Fibroblast of lung (primary cell): ENCODE measurements around the gene MICB. TPM values are rescaled to one million over a fixed set of nuclear protein-coding genes. Genes with fewer than 3 reads are reported as not detected.

Experiments
- DNase-seq, 2 donors: peaks; one replicate each; pipeline versions ENCODE4 v3.0.0 to v3.0.0-alpha.2; 2010; ENCODE audit warnings: low read depth in 2 of 2
- H2AFZ ChIP-seq: 2 replicates; pipeline ENCODE4 v1.5.1; 2012; ENCODE audit warnings: low read length, control low read depth, inconsistent platforms
- H3K27ac ChIP-seq: 2 replicates; pipeline ENCODE4 v1.5.1; 2011; ENCODE audit warnings: low read length, control low read depth; ENCODE audit not compliant: insufficient read depth
- H3K27me3 ChIP-seq: 2 replicates; pipeline ENCODE4 v1.5.1; 2011; ENCODE audit warnings: mild to moderate bottlenecking, low read length; ENCODE audit not compliant: control insufficient read depth, insufficient read depth
- H3K36me3 ChIP-seq: 2 replicates; pipeline ENCODE4 v1.5.1; 2011; ENCODE audit warnings: low read length; ENCODE audit not compliant: control insufficient read depth, insufficient read depth
- H3K4me1 ChIP-seq: 2 replicates; pipeline ENCODE4 v1.5.1; 2011; ENCODE audit warnings: low read length; ENCODE audit not compliant: control insufficient read depth, insufficient read depth; ENCODE audit errors: extremely low read depth
- H3K4me2 ChIP-seq: 2 replicates; pipeline ENCODE4 v1.5.1; 2011; ENCODE audit warnings: low read length, control low read depth; ENCODE audit not compliant: insufficient read depth; ENCODE audit errors: extremely low read depth
- H3K4me3 ChIP-seq, 4 experiments: fragments of 200-600 bp in 1 of 4; sonication (generic) in 1 of 4; replicated peaks in 1 of 4; 2 replicates each; pipeline ENCODE4 v1.5.1; 2011 to 2016; ENCODE audit warnings: low read length in 4 of 4, low read depth in 3 of 4, mild to moderate bottlenecking in 3 of 4, control low read depth in 2 of 4, inconsistent platforms in 1 of 4, mixed read lengths in 1 of 4; ENCODE audit not compliant: insufficient read depth in 1 of 4; ENCODE audit errors: control extremely low read depth in 1 of 4
- H3K79me2 ChIP-seq: 2 replicates; pipeline ENCODE4 v1.5.1; 2012; ENCODE audit warnings: mild to moderate bottlenecking, low read length, inconsistent platforms; ENCODE audit not compliant: control insufficient read depth, insufficient read depth
- H3K9ac ChIP-seq: 2 replicates; pipeline ENCODE4 v1.5.1; 2011; ENCODE audit warnings: mild to moderate bottlenecking, low read length, control low read depth; ENCODE audit not compliant: insufficient read depth
- H3K9me3 ChIP-seq: 2 replicates; pipeline ENCODE4 v1.5.1; 2012; ENCODE audit warnings: low read depth, low read length; ENCODE audit not compliant: control insufficient read depth, insufficient read depth
- H4K20me1 ChIP-seq: 2 replicates; pipeline ENCODE4 v1.5.1; 2011; ENCODE audit warnings: low read length; ENCODE audit not compliant: control insufficient read depth, insufficient read depth; ENCODE audit errors: extremely low read depth
- CTCF ChIP-seq, 2 donors: IDR thresholded peaks in 1 of 2; conservative IDR thresholded peaks in 1 of 2; 1 replicate in 1 of 2; 2 replicates in 1 of 2; pipeline ENCODE4 v1.5.1; 2011 to 2012; ENCODE audit warnings: low read length in 2 of 2, control low read depth in 1 of 2, inconsistent platforms in 1 of 2, low read depth in 1 of 2, mild to moderate bottlenecking in 1 of 2
- EZH2 ChIP-seq: IDR thresholded peaks from 2 replicates; pipeline ENCODE4 v1.5.1; 2012; ENCODE audit warnings: low read length, control low read depth, mild to moderate bottlenecking; ENCODE audit errors: missing control alignments
- polyA plus RNA-seq, 2 donors: library from polyadenylated mRNA; depleted of rRNA in 1 of 2; stranded (reverse) in 1 of 2; unstranded in 1 of 2; fragments of >200 nt; gene quantifications; 2 replicates each; pipeline ENCODE4 v1.2.1, GENCODE V29; 2011 to 2012; ENCODE audit warnings: missing spikeins in 1 of 2
- total RNA-seq: library from RNA; depleted of rRNA; stranded (reverse); fragments of >200 nt; gene quantifications from 2 replicates; pipeline ENCODE4 v1.2.1, GENCODE V29; 2014

The MICB gene
- total and polyA plus RNA-seq, 2 donors (not counting 1 experiment from before 2014, with no cell fraction given): 17.2 to 18.6 TPM

GRCh38 chr6:31535538-31536324 lies 37.8 kb downstream of the MICB start:
- peaks cover 58% of the 10 kb centered on the region for H3K79me2 ChIP-seq
- no peak overlapping the region for H3K4me3 ChIP-seq
- H3K27ac ChIP-seq: no peak overlapping the region
- peaks cover 42% of the 10 kb centered on the region for H3K36me3 ChIP-seq
- no peak for DNase-seq
- peaks cover 7% of the 10 kb centered on the region for H3K4me1 ChIP-seq
- peaks cover 1% of the 10 kb centered on the region for H4K20me1 ChIP-seq
- no peak overlapping the region for H3K9ac ChIP-seq
- no peak overlapping the region for H3K4me2 ChIP-seq
- TF ChIP-seq CTCF (conservative IDR thresholded peaks at IDR 0.05 in 1 of 2, IDR thresholded peaks at IDR 0.05 in 1 of 2; ENCODE audit: low read depth in 1 of 2, low read length in 2 of 2) (no peak), EZH2 (no peak)
- H3K27me3 ChIP-seq: no peaks in the 10 kb centered on the region
- no peak overlapping the region for H2AFZ ChIP-seq
- H3K9me3 ChIP-seq: no peaks in the 10 kb centered on the region

GRCh38 chr6:31538805-31539400 lies 41.0 kb downstream of the MICB start:
- Histone ChIP-seq H3K4me1 (peaks cover 7% of the 10 kb centered on the region), H3K4me2 (peak overlapping the region; percentile 76), H3K27me3 (no peaks in the 10 kb centered on the region), H3K79me2 (peaks cover 67% of the 10 kb centered on the region), H3K27ac (no peak overlapping the region), H3K36me3 (peaks cover 27% of the 10 kb centered on the region), H2AFZ (no peak overlapping the region), H3K9me3 (no peaks in the 10 kb centered on the region), H3K9ac (peak overlapping the region; percentile 1), H4K20me1 (peaks cover 1% of the 10 kb centered on the region), H3K4me3 (peak overlapping the region; percentile 74 to 96 (median 88))
- TF ChIP-seq CTCF (conservative IDR thresholded peaks at IDR 0.05 in 1 of 2, IDR thresholded peaks at IDR 0.05 in 1 of 2; ENCODE audit: low read depth in 1 of 2, low read length in 2 of 2): no peak
- no peak for TF ChIP-seq EZH2
- DNase-seq: no peak

GRCh38 chr6:31540640-31541039 lies 42.7 kb downstream of the MICB start:
- H3K36me3 ChIP-seq: peaks cover 17% of the 10 kb centered on the region
- peaks cover 7% of the 10 kb centered on the region for H3K4me1 ChIP-seq
- H3K9ac ChIP-seq: peak overlapping the region; percentile 82
- peaks cover 60% of the 10 kb centered on the region for H3K79me2 ChIP-seq
- H4K20me1 ChIP-seq: peaks cover 1% of the 10 kb centered on the region
- no peak for DNase-seq
- H3K9me3 ChIP-seq: no peaks in the 10 kb centered on the region
- no peaks in the 10 kb centered on the region for H3K27me3 ChIP-seq
- TF ChIP-seq CTCF (conservative IDR thresholded peaks at IDR 0.05 in 1 of 2, IDR thresholded peaks at IDR 0.05 in 1 of 2; ENCODE audit: low read depth in 1 of 2, low read length in 2 of 2): no peak
- TF ChIP-seq EZH2: no peak
- H3K4me2 ChIP-seq: peak overlapping the region; percentile 97
- H2AFZ ChIP-seq: no peak overlapping the region
- peak overlapping the region; percentile 96 for H3K27ac ChIP-seq
- H3K4me3 ChIP-seq: peak overlapping the region; percentile 74 to 96 (median 88)
